22Rv1 (cell line): ENCODE measurements around the gene CREB5.

Source experiments
- ZFX ChIP-seq: fragments of 450-650 bp; IDR thresholded peaks from 2 replicates; pipeline ENCODE4 v1.6.1; 2017; ENCODE audit warnings: antibody characterized with exemption, borderline replicate concordance
- TF ChIP-seq, protein P1 (sequence below): fragments of 450-650 bp; IDR thresholded peaks from 2 replicates; pipeline ENCODE4 v1.5.1; 2017; ENCODE audit warnings: mild to moderate bottlenecking

DNA sequence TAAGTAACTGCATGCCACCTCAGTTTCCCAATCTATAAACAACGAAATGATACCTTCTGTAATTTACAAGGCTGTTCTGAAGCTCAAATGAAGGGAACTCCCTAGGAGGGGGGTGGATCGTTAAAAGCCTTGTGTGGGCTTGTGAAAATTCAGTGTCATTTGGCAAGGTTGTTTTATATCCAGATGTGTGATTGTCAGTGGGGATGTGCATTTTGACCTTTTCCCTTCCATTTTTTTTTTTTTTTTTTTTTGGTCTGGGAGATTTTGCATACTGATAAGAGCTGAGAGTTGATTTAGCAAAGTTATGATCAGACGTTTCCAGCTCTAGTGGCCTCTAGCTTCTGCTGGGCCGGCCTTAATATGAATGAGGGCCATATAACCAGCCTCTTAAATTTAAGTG, 22.8 kb downstream of the CREB5 start:
- TF ChIP-seq, protein P1, sequence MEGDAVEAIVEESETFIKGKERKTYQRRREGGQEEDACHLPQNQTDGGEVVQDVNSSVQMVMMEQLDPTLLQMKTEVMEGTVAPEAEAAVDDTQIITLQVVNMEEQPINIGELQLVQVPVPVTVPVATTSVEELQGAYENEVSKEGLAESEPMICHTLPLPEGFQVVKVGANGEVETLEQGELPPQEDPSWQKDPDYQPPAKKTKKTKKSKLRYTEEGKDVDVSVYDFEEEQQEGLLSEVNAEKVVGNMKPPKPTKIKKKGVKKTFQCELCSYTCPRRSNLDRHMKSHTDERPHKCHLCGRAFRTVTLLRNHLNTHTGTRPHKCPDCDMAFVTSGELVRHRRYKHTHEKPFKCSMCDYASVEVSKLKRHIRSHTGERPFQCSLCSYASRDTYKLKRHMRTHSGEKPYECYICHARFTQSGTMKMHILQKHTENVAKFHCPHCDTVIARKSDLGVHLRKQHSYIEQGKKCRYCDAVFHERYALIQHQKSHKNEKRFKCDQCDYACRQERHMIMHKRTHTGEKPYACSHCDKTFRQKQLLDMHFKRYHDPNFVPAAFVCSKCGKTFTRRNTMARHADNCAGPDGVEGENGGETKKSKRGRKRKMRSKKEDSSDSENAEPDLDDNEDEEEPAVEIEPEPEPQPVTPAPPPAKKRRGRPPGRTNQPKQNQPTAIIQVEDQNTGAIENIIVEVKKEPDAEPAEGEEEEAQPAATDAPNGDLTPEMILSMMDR, result no peak
- no peak for TF ChIP-seq ZFX
